ENCODE measurements around the gene DOCK2.

DNA sequence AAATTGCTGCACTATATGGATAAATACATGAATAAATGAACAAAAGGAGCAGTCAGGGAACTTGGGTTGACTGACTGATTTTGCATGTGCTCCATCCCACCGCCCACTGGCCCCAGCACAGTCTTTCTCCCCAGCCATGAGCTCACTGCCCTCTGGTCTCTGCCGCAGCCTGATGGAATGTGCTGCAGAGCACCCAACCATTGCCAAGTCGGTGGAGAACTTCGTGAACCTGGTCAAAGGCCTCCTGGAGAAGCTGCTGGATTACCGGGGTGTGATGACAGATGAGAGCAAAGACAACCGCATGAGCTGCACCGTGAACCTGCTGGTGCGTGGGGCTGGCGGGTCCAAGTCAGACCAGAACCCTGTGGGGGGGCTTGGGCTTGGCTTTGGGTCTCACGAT, 397.2 kb downstream of the DOCK2 start:
- TF ChIP-seq MYC (IDR thresholded peaks at IDR 0.05; ENCODE audit: low read depth, low read length), result no peak
- TF ChIP-seq, protein P1, sequence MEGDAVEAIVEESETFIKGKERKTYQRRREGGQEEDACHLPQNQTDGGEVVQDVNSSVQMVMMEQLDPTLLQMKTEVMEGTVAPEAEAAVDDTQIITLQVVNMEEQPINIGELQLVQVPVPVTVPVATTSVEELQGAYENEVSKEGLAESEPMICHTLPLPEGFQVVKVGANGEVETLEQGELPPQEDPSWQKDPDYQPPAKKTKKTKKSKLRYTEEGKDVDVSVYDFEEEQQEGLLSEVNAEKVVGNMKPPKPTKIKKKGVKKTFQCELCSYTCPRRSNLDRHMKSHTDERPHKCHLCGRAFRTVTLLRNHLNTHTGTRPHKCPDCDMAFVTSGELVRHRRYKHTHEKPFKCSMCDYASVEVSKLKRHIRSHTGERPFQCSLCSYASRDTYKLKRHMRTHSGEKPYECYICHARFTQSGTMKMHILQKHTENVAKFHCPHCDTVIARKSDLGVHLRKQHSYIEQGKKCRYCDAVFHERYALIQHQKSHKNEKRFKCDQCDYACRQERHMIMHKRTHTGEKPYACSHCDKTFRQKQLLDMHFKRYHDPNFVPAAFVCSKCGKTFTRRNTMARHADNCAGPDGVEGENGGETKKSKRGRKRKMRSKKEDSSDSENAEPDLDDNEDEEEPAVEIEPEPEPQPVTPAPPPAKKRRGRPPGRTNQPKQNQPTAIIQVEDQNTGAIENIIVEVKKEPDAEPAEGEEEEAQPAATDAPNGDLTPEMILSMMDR (IDR thresholded peaks at IDR 0.05; ENCODE audit: extremely low read depth in 1 of 2, insufficient read depth in 1 of 2, low read depth in 1 of 2, low read length in 2 of 2), result no peak
- no peak for TF ChIP-seq POLR2A (IDR thresholded peaks at IDR 0.05; ENCODE audit: low read depth, low read length)
- no peak for TF ChIP-seq POLR2AphosphoS5 (IDR thresholded peaks at IDR 0.05; ENCODE audit: insufficient read depth, low read depth, low read length)
